Measurements from ENCODE around the gene PML. TPM values are rescaled to one million over a fixed set of nuclear protein-coding genes. Genes with fewer than 3 reads are reported as not detected.
A peak's percentile ranks its signal among the peaks of the same experiment; 100 is the strongest.

The PML gene
- total RNA-seq, 4 donors from 2014 or later: 69.3 to 159 (median 89.4) TPM

DNA sequence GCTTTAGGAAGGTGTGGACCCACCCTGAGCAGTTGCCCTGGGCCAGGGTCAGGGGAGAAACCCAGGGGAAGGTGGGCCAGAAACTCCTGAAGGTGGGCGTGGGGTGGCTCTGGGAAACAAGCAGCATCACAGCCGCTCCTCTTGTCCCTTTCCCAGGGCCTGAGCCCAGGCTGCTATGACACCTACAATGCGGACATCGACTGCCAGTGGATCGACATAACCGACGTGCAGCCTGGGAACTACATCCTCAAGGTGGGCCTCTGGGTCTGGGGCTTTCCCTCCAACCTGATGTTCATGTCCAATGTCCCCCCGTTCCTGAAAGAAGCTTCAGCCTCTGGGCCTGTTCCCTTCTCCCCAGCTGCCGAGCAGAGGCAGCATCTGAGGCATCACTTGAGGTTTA is 46.9 kb upstream of the PML start:
- WGBS, 2 donors: 92 to 94% methylated on average over 5 to 9 of the region's 9 CpGs
- H3K27me3 ChIP-seq: no peaks in the 10 kb centered on the region
- H3K27ac ChIP-seq: no peak overlapping the region
- peaks cover 0 to 13% (median 0%) of the 10 kb centered on the region in 3 donors for H3K36me3 ChIP-seq
- peaks cover 0 to 30% (median 21%) of the 10 kb centered on the region in 4 donors for H3K4me1 ChIP-seq
- H3K4me3 ChIP-seq: no peak overlapping the region
- TF ChIP-seq POLR2A (IDR thresholded peaks at IDR 0.05) (no peak), CTCF (IDR thresholded peaks at IDR 0.05) (no peak), EP300 (IDR thresholded peaks at IDR 0.05) (no peak)
- no peaks in the 10 kb centered on the region for H3K9me3 ChIP-seq
- DNase-seq (ENCODE audit: low spot score in 2 of 2): no peak

GRCh38 chr15:73948396-73948795 is 46.1 kb upstream of the PML start:
- 92 to 96% methylated on average over 4 of the region's 4 CpGs for WGBS, 2 donors
- H3K27ac ChIP-seq: no peak overlapping the region
- H3K36me3 ChIP-seq: peaks cover 0 to 13% (median 0%) of the 10 kb centered on the region in 3 donors
- DNase-seq (ENCODE audit: low spot score in 2 of 2): no peak
- no peak overlapping the region for H3K4me3 ChIP-seq
- H3K27me3 ChIP-seq: no peaks in the 10 kb centered on the region
- no peak for TF ChIP-seq POLR2A (IDR thresholded peaks at IDR 0.05)
- TF ChIP-seq EP300 (IDR thresholded peaks at IDR 0.05): no peak
- TF ChIP-seq CTCF (IDR thresholded peaks at IDR 0.05): no peak
- H3K9me3 ChIP-seq: no peaks in the 10 kb centered on the region
- H3K4me1 ChIP-seq: peaks cover 0 to 36% (median 23%) of the 10 kb centered on the region in 4 donors

- Histone ChIP-seq H3K4me1 (peaks cover 0 to 41% (median 23%) of the 10 kb centered on the region in 4 donors), H3K36me3 (peaks cover 0 to 13% (median 0%) of the 10 kb centered on the region in 3 donors), H3K9me3 (no peaks in the 10 kb centered on the region), H3K4me3 (no peak overlapping the region), H3K27ac (no peak overlapping the region), H3K27me3 (no peaks in the 10 kb centered on the region)
- TF ChIP-seq CTCF (IDR thresholded peaks at IDR 0.05) (no peak), POLR2A (IDR thresholded peaks at IDR 0.05) (no peak), EP300 (IDR thresholded peaks at IDR 0.05) (no peak)
- no peak for DNase-seq (ENCODE audit: low spot score in 2 of 2)
- WGBS, 2 donors: 74 to 76% methylated on average over 4 of the region's 4 CpGs
These were observed 45.5 kb upstream of the PML start for GRCh38 chr15:73948982-73949381.

GRCh38 chr15:73949496-73949895 is 45.0 kb upstream of the PML start:
- H3K9me3 ChIP-seq: no peaks in the 10 kb centered on the region
- peaks cover 0 to 44% (median 23%) of the 10 kb centered on the region in 4 donors for H3K4me1 ChIP-seq
- no peak for DNase-seq (ENCODE audit: low spot score in 2 of 2)
- 92 to 94% methylated on average over 10 of the region's 10 CpGs for WGBS, 2 donors
- peaks cover 0 to 13% (median 0%) of the 10 kb centered on the region in 3 donors for H3K36me3 ChIP-seq
- no peak overlapping the region for H3K27ac ChIP-seq
- H3K27me3 ChIP-seq: no peaks in the 10 kb centered on the region
- no peak overlapping the region for H3K4me3 ChIP-seq
- TF ChIP-seq EP300 (IDR thresholded peaks at IDR 0.05): no peak
- TF ChIP-seq CTCF (IDR thresholded peaks at IDR 0.05): no peak
- no peak for TF ChIP-seq POLR2A (IDR thresholded peaks at IDR 0.05)

DNA sequence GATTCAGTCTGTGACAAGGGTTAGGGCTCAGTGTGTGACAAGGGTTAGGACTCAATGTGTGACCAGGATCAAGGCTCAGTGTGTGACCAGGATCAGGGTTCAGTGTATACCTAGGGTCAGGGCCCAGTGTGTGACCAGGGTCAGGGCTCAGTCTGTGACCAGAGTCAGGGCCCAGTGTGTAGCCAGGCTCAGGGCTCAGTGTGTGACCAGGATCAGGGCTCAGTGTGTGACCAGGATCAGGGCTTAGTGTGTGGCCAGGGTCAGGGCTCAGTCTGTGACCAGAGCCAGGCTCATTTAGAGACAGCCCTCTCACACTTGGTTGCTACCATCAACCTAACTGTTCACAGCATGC is 44.1 kb upstream of the PML start:
- TF ChIP-seq EP300 (IDR thresholded peaks at IDR 0.05): no peak
- TF ChIP-seq CTCF (IDR thresholded peaks at IDR 0.05): no peak
- no peak for TF ChIP-seq POLR2A (IDR thresholded peaks at IDR 0.05)
- H3K36me3 ChIP-seq: peaks cover 0 to 13% (median 0%) of the 10 kb centered on the region in 3 donors
- peaks cover 0 to 44% (median 23%) of the 10 kb centered on the region in 4 donors for H3K4me1 ChIP-seq
- no peak overlapping the region for H3K4me3 ChIP-seq
- no peaks in the 10 kb centered on the region for H3K9me3 ChIP-seq
- H3K27ac ChIP-seq: peak overlapping the region; percentile 81 to 99 (median 89)
- no peaks in the 10 kb centered on the region for H3K27me3 ChIP-seq
- no peak for DNase-seq (ENCODE audit: low spot score in 2 of 2)

Data from tibial nerve (tissue), 4 donors.